PC-3 (cell line): ENCODE data around the gene CLDN22. TPM values are rescaled to one million over a fixed set of nuclear protein-coding genes. Genes with fewer than 3 reads are reported as not detected.

Experiments used
- ATAC-seq: fragments of 200-7000 bp; cut with Tn5 transposase; 2 replicates; pipeline ENCODE4 v1.9.1; 2020; ENCODE audit warnings: mild to moderate bottlenecking, moderate library complexity
- BruUV-seq: library from RNA; stranded (reverse); fragments of 400-500 nt; replicated peaks from 2 replicates; lab custom pipeline; 2021; lab: Mats Ljungman, UMichigan
- CTCF ChIA-PET: fragments of 300-600 bp; sonication (Branson Sonifier 250); formaldehyde crosslinking; loops from one replicate; lab custom pipeline; 2022; ENCODE audit warnings: antibody characterized with exemption; lab: Charles Lee
- POLR2A ChIA-PET: fragments of 300-600 bp; sonication (Branson Sonifier 250); formaldehyde crosslinking; loops from one replicate; lab custom pipeline; 2022; ENCODE audit warnings: antibody characterized with exemption; ENCODE audit not compliant: unreplicated experiment; lab: Charles Lee
- DNase-seq: peaks from one replicate; pipeline ENCODE4 v3.0.0-alpha.2; 2015
- H2AFZ ChIP-seq: fragments of 300-600 bp; sonication (generic); 2 replicates; pipeline ENCODE4 v1.6.0; 2016; ENCODE audit warnings: antibody characterized with exemption, low read length
- H3F3A ChIP-seq: fragments of 300-600 bp; sonication (generic); one replicate; pipeline ENCODE4 v1.6.0; 2017; ENCODE audit warnings: antibody characterized with exemption, low read length, control low read depth, mild to moderate bottlenecking; ENCODE audit not compliant: unreplicated experiment
- H3K27ac ChIP-seq: fragments of 300-600 bp; sonication (generic); 2 replicates; pipeline ENCODE4 v1.5.1; 2016; ENCODE audit warnings: mild to moderate bottlenecking, low read length
- H3K27me3 ChIP-seq: fragments of 300-600 bp; sonication (generic); 2 replicates; pipeline ENCODE4 v1.6.1; 2016; ENCODE audit warnings: low read length, mixed read lengths
- H3K36me3 ChIP-seq: fragments of 300-600 bp; sonication (generic); 2 replicates; pipeline ENCODE4 v1.6.1; 2016; ENCODE audit warnings: low read depth, mixed run types, low read length, mixed read lengths
- H3K4me1 ChIP-seq: fragments of 300-600 bp; sonication (generic); 2 replicates; pipeline ENCODE4 v1.5.1; 2016; ENCODE audit warnings: low read length; ENCODE audit not compliant: insufficient read depth
- H3K4me2 ChIP-seq: fragments of 300-600 bp; sonication (generic); 2 replicates; pipeline ENCODE4 v1.6.0; 2016; ENCODE audit warnings: low read length
- H3K4me3 ChIP-seq: fragments of 300-600 bp; sonication (generic); 2 replicates; pipeline ENCODE4 v1.5.1; 2016; ENCODE audit warnings: mild to moderate bottlenecking, low read length, mixed read lengths
- H3K79me2 ChIP-seq: fragments of 300-600 bp; sonication (generic); 2 replicates; pipeline ENCODE4 v1.6.1; 2017; ENCODE audit warnings: low read length, mixed read lengths
- H3K9ac ChIP-seq: fragments of 300-600 bp; sonication (generic); 2 replicates; pipeline ENCODE4 v1.6.0; 2016; ENCODE audit warnings: mild to moderate bottlenecking, low read length
- H3K9me2 ChIP-seq: fragments of 300-600 bp; sonication (generic); replicated peaks from 2 replicates; pipeline ENCODE4 v1.6.1; 2016; ENCODE audit warnings: mixed run types, low read length, mixed read lengths
- H3K9me3 ChIP-seq: fragments of 300-600 bp; sonication (generic); 2 replicates; pipeline ENCODE4 v1.6.1; 2016; ENCODE audit warnings: low read length, mixed read lengths
- H4K20me1 ChIP-seq: fragments of 300-600 bp; sonication (generic); 2 replicates; pipeline ENCODE4 v1.6.1; 2016; ENCODE audit warnings: low read length, mixed read lengths
- CTCF ChIP-seq: fragments of 300-600 bp; sonication (generic); conservative IDR thresholded peaks from 2 replicates; pipeline ENCODE4 v1.5.1; 2017; ENCODE audit warnings: antibody characterized with exemption, low read depth, mild to moderate bottlenecking, low read length
- EZH2 ChIP-seq: fragments of 300-600 bp; sonication (generic); IDR thresholded peaks from one replicate; pipeline ENCODE4 v1.6.1; 2017; ENCODE audit warnings: antibody characterized with exemption, mild to moderate bottlenecking, low read length; ENCODE audit not compliant: unreplicated experiment
- EZH2phosphoT487 ChIP-seq: fragments of 300-600 bp; sonication (generic); IDR thresholded peaks from 2 replicates; pipeline ENCODE4 v1.6.1; 2018; ENCODE audit warnings: mild to moderate bottlenecking, antibody characterized with exemption, low read length, borderline replicate concordance
- intact Hi-C: fragments of 100-400 bp; cut with micrococcal nuclease; formaldehyde crosslinking; loops from 2 replicates; pipeline ENCODE4 v1.9.0; 2023
- total RNA-seq: library from RNA; depleted of rRNA; stranded (reverse); fragments of >200 nt; gene quantifications from 2 replicates; pipeline ENCODE4 v1.2.3, GENCODE V29; 2014

Gene CLDN22
- total RNA-seq, 1 experiment from 2014 or later: not detected

GRCh38 chr4:183321079-183321478 is 1.0 kb upstream of the CLDN22 start:
- DNase-seq (no peak), ATAC-seq (no peak)
- CTCF ChIA-PET: no interaction called here
- H3K9me2 ChIP-seq: no peaks in the 10 kb centered on the region
- no peak overlapping the region for H3K9ac ChIP-seq
- H3K79me2 ChIP-seq: no peaks in the 10 kb centered on the region
- H3F3A ChIP-seq: no peaks in the 10 kb centered on the region
- no peaks in the 10 kb centered on the region; the same call in 1 of the 2 replicates for H3K36me3 ChIP-seq
- intact Hi-C loops: no loop called here
- no peaks in the 10 kb centered on the region for H4K20me1 ChIP-seq
- H3K4me2 ChIP-seq: no peak overlapping the region
- H3K4me3 ChIP-seq: no peak overlapping the region
- no peaks in the 10 kb centered on the region for H3K27me3 ChIP-seq
- TF ChIP-seq CTCF: no peak
- no peak for TF ChIP-seq EZH2
- no peak for TF ChIP-seq EZH2phosphoT487
- POLR2A ChIA-PET: no interaction called here
- H3K9me3 ChIP-seq: peaks cover 7% of the 10 kb centered on the region
- H2AFZ ChIP-seq: no peak overlapping the region
- no TSS peak for BruUV-seq
- no peak overlapping the region for H3K27ac ChIP-seq
- no peaks in the 10 kb centered on the region for H3K4me1 ChIP-seq

GRCh38 chr4:183318656-183319055 is 1.4 kb downstream of the CLDN22 start:
- ATAC-seq (no peak), DNase-seq (no peak)
- H3K79me2 ChIP-seq: no peaks in the 10 kb centered on the region
- no peaks in the 10 kb centered on the region for H3K9me3 ChIP-seq
- H2AFZ ChIP-seq: no peak overlapping the region
- no peaks in the 10 kb centered on the region for H3K27me3 ChIP-seq
- BruUV-seq: no TSS peak
- no peaks in the 10 kb centered on the region; the same call in 1 of the 2 replicates for H3K36me3 ChIP-seq
- no peak for TF ChIP-seq EZH2
- TF ChIP-seq EZH2phosphoT487: no peak
- TF ChIP-seq CTCF: no peak
- no peak overlapping the region for H3K4me2 ChIP-seq
- intact Hi-C loops: no loop called here
- no peaks in the 10 kb centered on the region for H3F3A ChIP-seq
- POLR2A ChIA-PET: no interaction called here
- H3K9ac ChIP-seq: no peak overlapping the region
- no peaks in the 10 kb centered on the region for H3K9me2 ChIP-seq
- CTCF ChIA-PET: no interaction called here
- no peak overlapping the region for H3K27ac ChIP-seq
- no peaks in the 10 kb centered on the region for H4K20me1 ChIP-seq
- no peaks in the 10 kb centered on the region for H3K4me1 ChIP-seq
- H3K4me3 ChIP-seq: no peak overlapping the region

GRCh38 chr4:183314806-183315205 is 5.3 kb downstream of the CLDN22 start:
- no peak for TF ChIP-seq EZH2phosphoT487
- TF ChIP-seq CTCF: no peak
- TF ChIP-seq EZH2: no peak
- intact Hi-C loops: no loop called here
- ChIA-PET CTCF (no interaction called here), POLR2A (no interaction called here)
- no peak overlapping the region for H3K4me3 ChIP-seq
- ATAC-seq (no peak), DNase-seq (no peak)
- H2AFZ ChIP-seq: no peak overlapping the region
- H3K4me1 ChIP-seq: no peaks in the 10 kb centered on the region
- no peaks in the 10 kb centered on the region for H3F3A ChIP-seq
- no peaks in the 10 kb centered on the region for H3K79me2 ChIP-seq
- no peaks in the 10 kb centered on the region for H3K9me2 ChIP-seq
- no peak overlapping the region for H3K9ac ChIP-seq
- H3K27ac ChIP-seq: no peak overlapping the region
- H3K4me2 ChIP-seq: no peak overlapping the region
- BruUV-seq: no TSS peak
- no peaks in the 10 kb centered on the region for H4K20me1 ChIP-seq
- H3K36me3 ChIP-seq: no peaks in the 10 kb centered on the region
- no peaks in the 10 kb centered on the region for H3K9me3 ChIP-seq
- no peaks in the 10 kb centered on the region for H3K27me3 ChIP-seq
